HG02852 (cell line): Measurements from ENCODE around the gene RREB1.

Experiments
- ATAC-seq: cut with Tn5 transposase; IDR thresholded peaks from one replicate; pipeline ENCODE4 v1.9.1; 2021; ENCODE audit warnings: mild to moderate bottlenecking, moderate library complexity; ENCODE audit not compliant: unreplicated experiment

Gene RREB1

DNA sequence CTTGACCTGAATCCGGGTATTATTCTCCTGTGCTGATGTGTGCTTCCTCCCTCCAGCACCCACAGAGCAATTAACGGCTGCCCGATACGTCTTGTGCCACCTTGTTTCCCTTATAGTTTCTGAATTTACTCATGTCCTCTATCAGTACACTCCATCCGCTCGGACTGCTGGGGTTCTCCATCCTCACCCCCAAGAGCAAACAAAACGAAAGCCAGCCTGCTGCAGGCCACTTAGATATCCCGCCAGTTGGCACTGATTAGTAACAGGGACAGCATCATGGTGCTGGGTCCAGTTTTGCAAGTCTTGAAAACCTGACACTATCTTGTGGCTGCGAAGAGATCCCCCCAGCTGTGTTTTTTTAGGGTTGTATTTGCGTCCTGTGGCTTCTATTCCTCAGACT, 133.4 kb downstream of the RREB1 start:
- ATAC-seq, result no peak

- ATAC-seq, result no peak
Observed at GRCh38 chr6:7241709-7242645, 134.2 kb downstream of the RREB1 start.

- no peak for ATAC-seq
Observed at GRCh38 chr6:7242835-7243178, 135.0 kb downstream of the RREB1 start.

DNA sequence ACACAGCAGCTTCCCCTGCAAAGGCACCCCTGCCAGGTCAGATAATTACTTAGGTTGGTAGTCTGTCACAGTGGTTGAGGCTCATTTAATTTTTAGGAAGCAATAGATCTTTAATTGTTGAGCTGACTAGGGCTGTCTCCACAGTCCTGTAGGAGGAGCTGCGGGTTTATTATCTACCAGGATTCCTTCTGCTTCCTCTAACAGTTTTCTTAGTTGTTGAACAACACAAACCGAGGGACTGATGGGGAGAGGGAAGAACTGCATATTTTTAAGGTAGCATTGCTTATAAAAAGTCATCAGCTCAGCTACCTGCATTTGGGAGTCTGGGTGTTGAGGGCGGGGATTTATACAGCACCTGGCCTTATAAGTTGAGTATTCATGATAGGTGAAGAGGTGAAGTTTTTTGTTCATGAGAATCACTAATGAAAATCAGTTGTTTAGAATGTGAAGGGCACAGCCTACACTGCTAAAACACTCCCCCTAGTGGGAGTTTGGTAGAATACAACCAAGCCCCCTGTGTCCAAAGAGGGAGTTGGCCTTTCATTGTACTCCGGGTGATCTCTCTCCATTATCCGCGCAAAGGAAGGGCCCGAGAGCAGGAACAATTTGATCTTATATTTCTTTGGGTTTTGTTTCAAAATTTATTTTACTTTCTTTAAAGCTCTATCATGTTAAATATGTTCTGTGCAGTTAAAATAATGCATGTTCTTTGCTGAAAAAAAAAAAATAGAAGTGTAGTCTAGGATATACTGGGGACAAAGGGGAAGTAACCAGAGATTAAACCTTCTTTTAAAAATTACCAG, 135.6 kb downstream of the RREB1 start:
- ATAC-seq, result no peak

DNA sequence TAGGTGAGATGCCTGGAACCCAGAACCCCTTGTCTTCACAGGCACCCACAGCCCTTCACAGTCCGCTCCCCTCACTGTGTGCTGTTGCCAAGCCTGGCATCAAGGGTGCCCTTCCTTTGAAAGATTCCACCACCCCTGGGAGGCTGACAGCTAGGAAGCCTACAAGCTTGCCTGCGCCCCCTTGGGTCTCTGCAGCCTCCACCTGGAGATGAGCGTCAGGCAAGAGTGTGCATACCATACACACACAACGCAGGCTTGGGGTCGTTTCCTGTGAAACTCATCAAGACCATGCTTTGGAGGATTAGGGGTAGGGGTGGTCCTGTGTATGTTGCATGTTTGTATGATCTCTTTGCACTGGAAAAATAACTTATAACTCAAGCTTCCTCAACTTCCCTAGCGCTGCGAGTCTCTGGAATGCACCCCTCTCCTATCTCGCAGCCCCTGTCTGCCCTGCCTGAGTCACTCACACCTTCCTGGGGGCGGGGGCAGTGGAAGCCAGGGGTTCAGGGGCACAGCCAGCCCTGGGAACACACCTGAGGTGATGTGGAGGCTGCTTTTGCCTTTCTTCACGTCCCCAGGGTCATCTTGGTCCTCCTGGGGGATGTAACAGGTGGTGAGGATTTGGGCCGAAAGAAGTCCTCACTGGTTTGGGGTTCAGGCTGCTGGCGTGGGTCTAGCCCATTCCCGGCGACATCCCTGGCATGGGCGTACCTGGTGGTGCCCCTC, 138.1 kb downstream of the RREB1 start:
- ATAC-seq, result no peak

DNA sequence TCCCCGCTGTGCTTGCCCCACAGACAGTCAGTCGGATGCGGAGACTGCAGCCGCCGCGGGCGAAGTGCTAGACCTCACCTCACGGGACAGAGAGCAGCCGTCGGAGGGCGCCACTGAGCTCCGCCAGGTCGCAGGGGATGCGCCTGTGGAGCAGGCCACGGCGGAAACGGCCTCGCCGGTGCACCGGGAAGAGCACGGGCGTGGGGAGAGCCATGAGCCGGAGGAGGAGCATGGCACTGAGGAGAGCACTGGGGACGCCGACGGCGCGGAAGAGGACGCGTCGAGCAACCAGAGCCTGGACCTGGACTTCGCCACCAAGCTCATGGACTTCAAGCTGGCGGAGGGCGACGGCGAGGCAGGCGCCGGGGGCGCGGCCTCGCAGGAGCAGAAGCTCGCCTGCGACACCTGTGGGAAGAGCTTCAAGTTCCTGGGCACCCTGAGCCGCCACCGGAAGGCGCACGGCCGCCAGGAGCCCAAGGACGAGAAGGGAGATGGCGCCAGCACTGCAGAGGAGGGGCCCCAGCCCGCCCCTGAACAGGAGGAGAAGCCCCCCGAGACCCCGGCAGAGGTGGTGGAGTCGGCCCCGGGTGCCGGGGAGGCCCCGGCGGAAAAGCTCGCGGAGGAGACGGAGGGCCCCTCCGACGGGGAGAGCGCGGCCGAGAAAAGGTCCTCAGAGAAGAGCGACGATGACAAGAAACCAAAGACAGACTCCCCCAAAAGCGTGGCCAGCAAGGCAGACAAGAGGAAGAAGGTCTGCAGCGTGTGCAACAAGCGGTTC, 138.8 kb downstream of the RREB1 start:
- ATAC-seq, result no peak

GRCh38 chr6:7247179-7247456, 139.4 kb downstream of the RREB1 start:
- no peak for ATAC-seq

- ATAC-seq, result no peak
Observed at GRCh38 chr6:7247828-7248227, 140.1 kb downstream of the RREB1 start.

GRCh38 chr6:7249391-7249790, 141.6 kb downstream of the RREB1 start:
- no peak for ATAC-seq

- no peak for ATAC-seq
Observed at GRCh38 chr6:7249946-7250643, 142.3 kb downstream of the RREB1 start.

GRCh38 chr6:7250812-7251211, 143.1 kb downstream of the RREB1 start:
- no peak for ATAC-seq

DNA sequence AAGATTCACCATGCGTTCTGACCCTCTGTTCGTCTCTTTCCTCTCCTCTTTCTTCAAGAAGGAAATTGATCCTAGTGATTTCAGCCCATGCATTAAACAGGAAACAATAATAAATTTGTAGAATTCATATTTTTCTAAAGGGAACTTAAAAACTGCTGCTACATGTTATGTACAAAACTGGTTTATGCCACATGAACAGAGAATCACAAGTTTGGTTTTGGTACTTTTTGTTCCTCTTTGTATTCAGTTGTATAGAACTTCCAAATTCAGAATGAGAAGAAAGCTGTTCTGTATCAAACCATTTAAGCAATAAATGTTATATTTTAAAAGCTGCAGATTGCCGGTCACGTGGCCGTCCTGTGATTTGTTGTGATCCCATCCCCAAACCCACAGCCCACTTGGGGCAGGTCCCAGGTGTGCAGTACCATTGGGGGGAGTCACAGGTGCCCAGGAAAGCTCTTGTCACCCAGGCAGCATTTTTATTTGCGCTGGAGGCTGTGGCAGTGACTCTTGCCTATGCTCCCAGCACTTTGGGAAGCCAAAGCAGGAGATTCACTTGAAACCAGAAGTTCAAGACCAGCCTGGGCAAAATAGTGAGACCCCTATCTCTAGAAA, 144.0 kb downstream of the RREB1 start:
- ATAC-seq, result no peak

DNA sequence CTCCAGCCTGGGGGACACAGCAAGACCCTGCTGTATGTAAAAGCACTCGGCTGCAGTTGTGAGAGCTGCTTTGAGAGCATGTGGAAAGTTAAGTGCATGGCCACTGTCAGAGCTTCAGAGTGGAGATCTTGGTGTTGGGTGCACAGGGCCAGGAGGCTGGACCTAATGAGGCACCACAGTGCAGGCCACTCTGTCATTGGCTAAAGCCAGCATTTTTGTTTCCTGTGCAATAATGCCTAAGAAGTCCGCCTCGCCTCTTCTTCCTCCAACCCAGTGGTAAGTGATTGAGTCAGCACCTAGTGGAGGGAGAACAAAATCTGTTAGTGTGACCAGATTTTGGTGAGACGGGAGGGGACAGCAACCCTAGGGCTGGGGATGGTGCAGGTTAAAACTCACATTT, 144.6 kb downstream of the RREB1 start:
- no peak for ATAC-seq

- no peak for ATAC-seq
Observed at GRCh38 chr6:7254980-7255835, 147.4 kb downstream of the RREB1 start.

DNA sequence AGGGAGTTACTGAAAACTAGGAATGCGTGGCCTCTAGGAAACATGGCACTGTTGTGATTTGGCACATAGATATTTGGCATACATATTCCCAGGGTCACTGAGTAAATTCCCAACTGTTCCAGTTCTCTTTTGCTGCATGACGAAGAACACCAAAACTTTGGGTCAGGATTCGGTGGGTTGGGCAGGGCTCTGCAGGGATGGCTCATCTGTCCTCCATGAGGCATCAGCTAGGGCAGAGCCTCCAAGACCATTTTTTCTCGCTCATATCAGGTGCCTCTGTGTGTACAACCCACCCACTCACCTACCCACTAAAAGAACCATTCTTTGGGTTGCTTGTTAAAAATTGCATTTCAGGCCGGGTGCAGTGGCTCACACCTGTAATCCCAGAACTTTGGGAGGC, 148.2 kb downstream of the RREB1 start:
- ATAC-seq, result no peak

GRCh38 chr6:7256785-7257184, 149.0 kb downstream of the RREB1 start:
- no peak for ATAC-seq

GRCh38 chr6:7257521-7258230, 149.9 kb downstream of the RREB1 start:
- ATAC-seq, result no peak

GRCh38 chr6:7258231-7258763, 150.5 kb downstream of the RREB1 start:
- no peak for ATAC-seq
